OCI-LY1 (cell line): ENCODE results near the gene TADA3.

Source experiments
- CTCF ChIP-seq: fragments of 200-600 bp; sonication (generic), shearing (Covaris generic); IDR thresholded peaks from 2 replicates; pipeline ENCODE4 v1.5.1; 2017; ENCODE audit warnings: mild to moderate bottlenecking, antibody characterized with exemption, low read length, moderate library complexity, mixed read lengths
- EZH2 ChIP-seq: fragments of 200-600 bp; sonication (generic), shearing (Covaris generic); IDR thresholded peaks from 2 replicates; pipeline ENCODE4 v1.8.0; 2017; ENCODE audit warnings: borderline replicate concordance, mixed run types, mild to moderate bottlenecking, antibody characterized with exemption, low read length, moderate library complexity, mixed read lengths

GRCh38 chr3:9739181-9739580, 53.1 kb downstream of the TADA3 start:
- TF ChIP-seq CTCF (no peak), EZH2 (no peak)
